Liver (tissue), 9 donors: ENCODE data around the gene RNF220. TPM values are rescaled to one million over a fixed set of nuclear protein-coding genes. Genes with fewer than 3 reads are reported as not detected.

ENCODE experiments used
- DNase-seq: peaks from one replicate; pipeline ENCODE4 v3.0.0-alpha.2; 2017; ENCODE audit warnings: low spot score
- H3K27ac ChIP-seq, 2 donors: one replicate each; pipeline ENCODE4 v1.7.0; 2013; ENCODE audit warnings: inconsistent platforms in 2 of 2, low read length in 2 of 2, control low read depth in 1 of 2, low read depth in 1 of 2, mild to moderate bottlenecking in 1 of 2
- H3K27me3 ChIP-seq, 4 donors: one replicate each; pipeline versions ENCODE4 v1.6.1 to v1.7.0; 2013; ENCODE audit warnings: low read length in 3 of 4, inconsistent platforms in 1 of 4, mild to moderate bottlenecking in 1 of 4, moderate library complexity in 1 of 4; ENCODE audit not compliant: control insufficient read depth in 4 of 4, insufficient read depth in 4 of 4
- H3K36me3 ChIP-seq, 4 donors: one replicate each; pipeline versions ENCODE4 v1.6.1 to v1.7.0; 2013; ENCODE audit warnings: low read length in 3 of 4, mild to moderate bottlenecking in 3 of 4, low read depth in 1 of 4, moderate library complexity in 1 of 4; ENCODE audit not compliant: control insufficient read depth in 4 of 4, insufficient read depth in 3 of 4
- H3K4me1 ChIP-seq, 4 donors: one replicate each; pipeline versions ENCODE4 v1.6.1 to v1.7.0; 2013; ENCODE audit warnings: low read length in 3 of 4, mild to moderate bottlenecking in 3 of 4, moderate library complexity in 1 of 4; ENCODE audit not compliant: control insufficient read depth in 4 of 4, insufficient read depth in 4 of 4
- H3K4me3 ChIP-seq, 3 donors: one replicate each; pipeline versions ENCODE4 v1.6.1 to v1.7.0; 2013; ENCODE audit warnings: low read length in 3 of 3, control low read depth in 1 of 3, low read depth in 1 of 3, mild to moderate bottlenecking in 1 of 3
- H3K9ac ChIP-seq, 2 donors: one replicate each; pipeline ENCODE4 v1.7.0; 2013; ENCODE audit warnings: low read length in 2 of 2, mild to moderate bottlenecking in 2 of 2, moderate library complexity in 2 of 2, control low read depth in 1 of 2, low read depth in 1 of 2
- H3K9me3 ChIP-seq, 4 donors: one replicate each; pipeline versions ENCODE4 v1.6.1 to v1.7.0; 2013; ENCODE audit warnings: low read length in 3 of 4; ENCODE audit not compliant: control insufficient read depth in 4 of 4
- EGR1 ChIP-seq, 2 donors: IDR thresholded peaks; 2 replicates each; pipeline ENCODE4 v1.6.1; 2016 to 2018; ENCODE audit warnings: antibody characterized with exemption in 2 of 2, low read depth in 2 of 2
- FOXA1 ChIP-seq: IDR thresholded peaks from 2 replicates; pipeline ENCODE4 v1.6.1; 2016; ENCODE audit warnings: antibody characterized with exemption
- FOXA2 ChIP-seq: IDR thresholded peaks from 2 replicates; pipeline ENCODE4 v1.6.1; 2016; ENCODE audit warnings: antibody characterized with exemption
- GABPA ChIP-seq, 2 donors: IDR thresholded peaks in 1 of 2; conservative IDR thresholded peaks in 1 of 2; 2 replicates each; pipeline ENCODE4 v1.6.1; 2016; ENCODE audit warnings: antibody characterized with exemption in 2 of 2, mild to moderate bottlenecking in 1 of 2, moderate library complexity in 1 of 2
- JUND ChIP-seq, 2 donors: IDR thresholded peaks; 2 replicates each; pipeline ENCODE4 v1.6.1; 2016; ENCODE audit warnings: antibody characterized with exemption in 2 of 2
- NR2F2 ChIP-seq: IDR thresholded peaks from 2 replicates; pipeline ENCODE4 v1.6.1; 2016; ENCODE audit warnings: antibody characterized with exemption
- RXRA ChIP-seq, 2 donors: IDR thresholded peaks; 2 replicates each; pipeline ENCODE4 v1.6.1; 2017 to 2018; ENCODE audit warnings: antibody characterized with exemption in 2 of 2, mild to moderate bottlenecking in 1 of 2
- SP1 ChIP-seq: IDR thresholded peaks from 2 replicates; pipeline ENCODE4 v1.6.1; 2018; ENCODE audit warnings: antibody characterized with exemption, mild to moderate bottlenecking
- TAF1 ChIP-seq: conservative IDR thresholded peaks from 2 replicates; pipeline ENCODE4 v1.6.1; 2016; ENCODE audit warnings: antibody characterized with exemption, mild to moderate bottlenecking
- YY1 ChIP-seq: IDR thresholded peaks from 2 replicates; pipeline ENCODE4 v1.6.1; 2016; ENCODE audit warnings: antibody characterized with exemption, mild to moderate bottlenecking
- WGBS: extraction: QIAGEN DNeasy Blood & Tissue Kit; methylation state at CpG from one replicate; pipeline ENCODE4 v1.1.7; 2013; 5-methylcytosine and 5-hydroxymethylcytosine counted together
- polyA plus RNA-seq, 2 donors: library from polyadenylated mRNA; stranded (reverse) in 1 of 2; unstranded in 1 of 2; fragments of 200-250 nt in 1 of 2; fragments of >200 nt in 1 of 2; fragmentation: Nextera tagmentation in 1 of 2; extraction: Ambion mirVana in 1 of 2; gene quantifications; one replicate each; pipeline versions ENCODE4 v1.2.1 to v1.2.3, GENCODE V29; 2013 to 2015
- total RNA-seq, 2 donors: library from RNA; depleted of rRNA; stranded (reverse); fragments of >200 nt; gene quantifications; one replicate each; pipeline ENCODE4 v1.2.3, GENCODE V29; 2014
- TF ChIP-seq, protein P1 (sequence below): fragments of 150-350 bp; IDR thresholded peaks from 2 replicates; pipeline ENCODE4 v1.5.1; 2017; ENCODE audit warnings: improper control_type of control experiment, low read depth, low read length; ENCODE audit not compliant: missing input control
- TF ChIP-seq, protein P2 (sequence below): IDR thresholded peaks from 2 replicates; pipeline ENCODE4 v1.6.1; 2016; ENCODE audit warnings: antibody characterized with exemption
- TF ChIP-seq, protein P3 (sequence below): IDR thresholded peaks from 2 replicates; pipeline ENCODE4 v1.6.1; 2016; ENCODE audit warnings: antibody characterized with exemption
- TF ChIP-seq, protein P4 (sequence below): IDR thresholded peaks from 2 replicates; pipeline ENCODE4 v1.6.1; 2016; ENCODE audit warnings: antibody characterized with exemption
- donor health status: healthy.
- donor health status: healthy.
- donor health status: healthy.
- donor health status: healthy.
- donor health status: healthy.

Gene RNF220
- total and polyA plus RNA-seq, 4 donors: 18.2 to 35.8 (median 26.1) TPM

DNA sequence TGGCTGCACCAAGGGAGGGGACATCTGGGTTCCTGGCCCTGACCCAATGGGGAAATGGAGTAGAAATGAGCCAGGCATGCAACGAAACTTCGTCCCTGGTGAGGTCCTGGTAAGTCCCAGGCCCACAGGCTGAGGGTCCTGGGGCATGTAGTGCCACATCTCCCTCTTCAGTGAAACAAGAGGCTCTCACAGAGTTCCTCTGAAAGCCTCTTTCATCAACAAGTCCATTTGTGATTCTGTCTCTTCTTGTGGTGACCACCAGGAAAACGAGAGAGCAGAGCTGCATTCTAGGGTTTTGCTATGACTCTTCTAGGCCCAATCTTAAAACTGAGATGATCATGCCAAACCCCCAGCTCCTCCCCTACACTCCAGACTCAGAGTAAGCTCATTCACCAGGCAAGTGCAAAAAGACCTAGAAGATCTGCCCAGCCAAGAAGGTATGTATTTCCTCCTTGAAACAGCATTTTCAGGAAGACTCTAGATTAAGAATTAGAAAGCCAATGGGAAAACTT is 24.3 kb upstream of the RNF220 start:
- TF ChIP-seq SP1 (no peak), TAF1 (no peak), JUND (IDR thresholded peaks at IDR 0.05) (no peak), FOXA2 (no peak), EGR1 (IDR thresholded peaks at IDR 0.05; ENCODE audit: low read depth in 2 of 2) (no peak)
- TF ChIP-seq, protein P1, sequence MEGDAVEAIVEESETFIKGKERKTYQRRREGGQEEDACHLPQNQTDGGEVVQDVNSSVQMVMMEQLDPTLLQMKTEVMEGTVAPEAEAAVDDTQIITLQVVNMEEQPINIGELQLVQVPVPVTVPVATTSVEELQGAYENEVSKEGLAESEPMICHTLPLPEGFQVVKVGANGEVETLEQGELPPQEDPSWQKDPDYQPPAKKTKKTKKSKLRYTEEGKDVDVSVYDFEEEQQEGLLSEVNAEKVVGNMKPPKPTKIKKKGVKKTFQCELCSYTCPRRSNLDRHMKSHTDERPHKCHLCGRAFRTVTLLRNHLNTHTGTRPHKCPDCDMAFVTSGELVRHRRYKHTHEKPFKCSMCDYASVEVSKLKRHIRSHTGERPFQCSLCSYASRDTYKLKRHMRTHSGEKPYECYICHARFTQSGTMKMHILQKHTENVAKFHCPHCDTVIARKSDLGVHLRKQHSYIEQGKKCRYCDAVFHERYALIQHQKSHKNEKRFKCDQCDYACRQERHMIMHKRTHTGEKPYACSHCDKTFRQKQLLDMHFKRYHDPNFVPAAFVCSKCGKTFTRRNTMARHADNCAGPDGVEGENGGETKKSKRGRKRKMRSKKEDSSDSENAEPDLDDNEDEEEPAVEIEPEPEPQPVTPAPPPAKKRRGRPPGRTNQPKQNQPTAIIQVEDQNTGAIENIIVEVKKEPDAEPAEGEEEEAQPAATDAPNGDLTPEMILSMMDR: no peak
- Histone ChIP-seq H3K27me3 (peaks cover 0 to 3% (median 0%) of the 10 kb centered on the region in 4 donors), H3K9me3 (no peaks in the 10 kb centered on the region), H3K4me3 (no peak overlapping the region), H3K36me3 (no peaks in the 10 kb centered on the region), H3K4me1 (no peaks in the 10 kb centered on the region), H3K27ac (no peak overlapping the region), H3K9ac (no peak overlapping the region)
- no peak for DNase-seq
- 79% methylated on average over 3 of the region's 3 CpGs for WGBS

DNA sequence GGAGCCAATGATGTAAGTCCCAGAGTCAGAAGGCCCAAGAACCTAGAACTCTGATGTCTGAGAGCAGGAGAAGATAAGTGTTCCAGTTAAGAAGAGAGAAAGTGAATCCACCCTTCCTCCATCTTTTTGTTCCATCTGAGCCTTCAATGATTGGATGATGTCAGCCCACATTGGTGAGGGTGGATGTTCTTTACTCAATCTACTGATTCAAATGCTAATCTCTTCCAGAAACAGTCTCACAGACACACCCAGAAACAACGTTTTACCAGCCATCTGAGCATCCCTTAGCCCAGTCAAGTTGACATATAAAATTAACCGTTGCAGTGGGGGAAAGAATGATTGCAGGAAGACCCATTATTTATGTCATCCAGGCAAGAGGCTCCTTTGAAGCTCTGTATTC is 16.5 kb upstream of the RNF220 start:
- no peaks in the 10 kb centered on the region for H3K9me3 ChIP-seq
- DNase-seq: no peak
- H3K4me1 ChIP-seq: no peaks in the 10 kb centered on the region
- TF ChIP-seq, protein P2, sequence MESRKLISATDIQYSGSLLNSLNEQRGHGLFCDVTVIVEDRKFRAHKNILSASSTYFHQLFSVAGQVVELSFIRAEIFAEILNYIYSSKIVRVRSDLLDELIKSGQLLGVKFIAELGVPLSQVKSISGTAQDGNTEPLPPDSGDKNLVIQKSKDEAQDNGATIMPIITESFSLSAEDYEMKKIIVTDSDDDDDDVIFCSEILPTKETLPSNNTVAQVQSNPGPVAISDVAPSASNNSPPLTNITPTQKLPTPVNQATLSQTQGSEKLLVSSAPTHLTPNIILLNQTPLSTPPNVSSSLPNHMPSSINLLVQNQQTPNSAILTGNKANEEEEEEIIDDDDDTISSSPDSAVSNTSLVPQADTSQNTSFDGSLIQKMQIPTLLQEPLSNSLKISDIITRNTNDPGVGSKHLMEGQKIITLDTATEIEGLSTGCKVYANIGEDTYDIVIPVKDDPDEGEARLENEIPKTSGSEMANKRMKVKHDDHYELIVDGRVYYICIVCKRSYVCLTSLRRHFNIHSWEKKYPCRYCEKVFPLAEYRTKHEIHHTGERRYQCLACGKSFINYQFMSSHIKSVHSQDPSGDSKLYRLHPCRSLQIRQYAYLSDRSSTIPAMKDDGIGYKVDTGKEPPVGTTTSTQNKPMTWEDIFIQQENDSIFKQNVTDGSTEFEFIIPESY: no peak
- TF ChIP-seq GABPA (IDR thresholded peaks at IDR 0.05 in 1 of 2, conservative IDR thresholded peaks at IDR 0.05 in 1 of 2): no peak
- no peak for TF ChIP-seq SP1
- no peak for TF ChIP-seq FOXA2
- TF ChIP-seq, protein P3, sequence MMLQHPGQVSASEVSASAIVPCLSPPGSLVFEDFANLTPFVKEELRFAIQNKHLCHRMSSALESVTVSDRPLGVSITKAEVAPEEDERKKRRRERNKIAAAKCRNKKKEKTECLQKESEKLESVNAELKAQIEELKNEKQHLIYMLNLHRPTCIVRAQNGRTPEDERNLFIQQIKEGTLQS: no peak
- no peak for TF ChIP-seq NR2F2
- no peak for TF ChIP-seq YY1
- TF ChIP-seq FOXA1: no peak
- no peak for TF ChIP-seq TAF1
- TF ChIP-seq, protein P1: no peak
- TF ChIP-seq RXRA (IDR thresholded peaks at IDR 0.05): no peak
- no peak for TF ChIP-seq JUND (IDR thresholded peaks at IDR 0.05)
- TF ChIP-seq, protein P4, sequence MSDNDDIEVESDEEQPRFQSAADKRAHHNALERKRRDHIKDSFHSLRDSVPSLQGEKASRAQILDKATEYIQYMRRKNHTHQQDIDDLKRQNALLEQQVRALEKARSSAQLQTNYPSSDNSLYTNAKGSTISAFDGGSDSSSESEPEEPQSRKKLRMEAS: no peak
- TF ChIP-seq EGR1 (IDR thresholded peaks at IDR 0.05; ENCODE audit: low read depth in 2 of 2): no peak
- no peaks in the 10 kb centered on the region for H3K36me3 ChIP-seq
- no peak overlapping the region for H3K27ac ChIP-seq
- H3K4me3 ChIP-seq: no peak overlapping the region
- 51% methylated on average over 2 of the region's 2 CpGs for WGBS
- peaks cover 0 to 4% (median 1%) of the 10 kb centered on the region in 4 donors for H3K27me3 ChIP-seq
- no peak overlapping the region for H3K9ac ChIP-seq
